OCI-LY1 (cell line): ENCODE data around the gene RND1.

ENCODE experiments used
- H2AFZ ChIP-seq: fragments of 200-600 bp; sonication (generic), shearing (Covaris generic); 2 replicates; pipeline ENCODE4 v1.6.0; 2014; ENCODE audit warnings: antibody characterized with exemption, mild to moderate bottlenecking, low read length
- H3F3A ChIP-seq: fragments of 200-600 bp; sonication (generic), shearing (Covaris generic); 2 replicates; pipeline ENCODE4 v1.6.0; 2014; ENCODE audit warnings: mild to moderate bottlenecking, antibody characterized with exemption, low read length, moderate library complexity; ENCODE audit not compliant: insufficient read depth
- H3K27ac ChIP-seq: fragments of 200-600 bp; sonication (generic); 2 replicates; pipeline ENCODE4 v1.5.1; 2014; ENCODE audit warnings: low read length, mixed run types, mild to moderate bottlenecking, low read depth; ENCODE audit not compliant: poor library complexity, severe bottlenecking
- H3K27me3 ChIP-seq: fragments of 200-600 bp; sonication (generic); 2 replicates; pipeline ENCODE4 v1.6.0; 2014; ENCODE audit warnings: antibody characterized with exemption, mild to moderate bottlenecking, low read length, moderate library complexity; ENCODE audit not compliant: insufficient read depth
- H3K36me3 ChIP-seq: fragments of 200-600 bp; sonication (generic); 2 replicates; pipeline ENCODE4 v1.6.1; 2014; ENCODE audit warnings: mild to moderate bottlenecking, antibody characterized with exemption, low read length, moderate library complexity, mixed read lengths; ENCODE audit not compliant: insufficient read depth
- H3K4me1 ChIP-seq: fragments of 200-600 bp; sonication (generic); 2 replicates; pipeline ENCODE4 v1.5.1; 2014; ENCODE audit warnings: mild to moderate bottlenecking, low read length, moderate library complexity; ENCODE audit not compliant: insufficient read depth, severe bottlenecking
- H3K4me2 ChIP-seq: fragments of 200-600 bp; sonication (generic), shearing (Covaris generic); 2 replicates; pipeline ENCODE4 v1.6.1; 2014; ENCODE audit warnings: low read length
- H3K4me3 ChIP-seq: fragments of 200-600 bp; sonication (generic); 2 replicates; pipeline ENCODE4 v1.5.1; 2014; ENCODE audit warnings: low read length, low read depth, mild to moderate bottlenecking, mixed read lengths; ENCODE audit not compliant: poor library complexity, severe bottlenecking
- H3K79me2 ChIP-seq: fragments of 200-600 bp; shearing (Covaris generic); 2 replicates; pipeline ENCODE4 v1.6.1; 2016; ENCODE audit warnings: mixed run types, low read length, mixed read lengths; ENCODE audit not compliant: insufficient read depth
- H3K9ac ChIP-seq: fragments of 200-600 bp; sonication (generic), shearing (Covaris generic); 2 replicates; pipeline ENCODE4 v1.6.1; 2014; ENCODE audit warnings: mild to moderate bottlenecking, low read length, mixed read lengths
- H3K9me2 ChIP-seq: fragments of 200-600 bp; sonication (generic), shearing (Covaris generic); 2 replicates; pipeline ENCODE4 v1.6.1; 2014; ENCODE audit warnings: low read depth, mild to moderate bottlenecking, low read length, mixed read lengths
- H3K9me3 ChIP-seq: fragments of 200-600 bp; shearing (Covaris generic); 2 replicates; pipeline ENCODE4 v1.6.1; 2014; ENCODE audit warnings: low read length, mixed read lengths
- H4K20me1 ChIP-seq: fragments of 200-600 bp; sonication (generic), shearing (Covaris generic); 2 replicates; pipeline ENCODE4 v1.6.0; 2016; ENCODE audit warnings: mild to moderate bottlenecking, low read length; ENCODE audit not compliant: insufficient read depth
- EZH2 ChIP-seq: fragments of 200-600 bp; sonication (generic), shearing (Covaris generic); IDR thresholded peaks from 2 replicates; pipeline ENCODE4 v1.8.0; 2017; ENCODE audit warnings: borderline replicate concordance, mixed run types, mild to moderate bottlenecking, antibody characterized with exemption, low read length, moderate library complexity, mixed read lengths
- TF ChIP-seq, protein P1 (sequence below): fragments of 200-600 bp; sonication (generic), shearing (Covaris generic); IDR thresholded peaks from 2 replicates; pipeline ENCODE4 v1.5.1; 2017; ENCODE audit warnings: mild to moderate bottlenecking, antibody characterized with exemption, low read length, moderate library complexity, mixed read lengths

RND1 gene

DNA sequence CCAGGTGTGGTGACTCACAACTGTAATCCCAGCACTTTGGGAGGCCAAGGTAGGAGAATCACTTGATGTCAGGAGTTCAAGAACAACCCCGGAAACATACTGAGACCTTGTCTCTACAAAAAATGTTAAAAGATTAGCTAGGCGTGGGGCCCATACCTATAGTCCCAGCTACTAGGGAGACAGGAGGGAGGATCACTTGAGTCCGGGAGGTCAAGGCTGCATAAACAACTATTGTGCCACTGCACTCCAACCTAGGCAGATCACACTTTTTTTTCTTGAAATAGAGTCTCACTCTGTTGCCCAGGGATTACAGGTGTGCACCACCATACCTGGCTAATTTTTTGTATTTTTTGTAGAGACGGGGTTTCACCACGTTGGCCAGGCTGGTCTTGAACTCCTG lies 6.1 kb downstream of the RND1 start:
- H3K27ac ChIP-seq: no peak overlapping the region
- no peak overlapping the region for H3K4me2 ChIP-seq
- no peak for TF ChIP-seq EZH2
- TF ChIP-seq, protein P1, sequence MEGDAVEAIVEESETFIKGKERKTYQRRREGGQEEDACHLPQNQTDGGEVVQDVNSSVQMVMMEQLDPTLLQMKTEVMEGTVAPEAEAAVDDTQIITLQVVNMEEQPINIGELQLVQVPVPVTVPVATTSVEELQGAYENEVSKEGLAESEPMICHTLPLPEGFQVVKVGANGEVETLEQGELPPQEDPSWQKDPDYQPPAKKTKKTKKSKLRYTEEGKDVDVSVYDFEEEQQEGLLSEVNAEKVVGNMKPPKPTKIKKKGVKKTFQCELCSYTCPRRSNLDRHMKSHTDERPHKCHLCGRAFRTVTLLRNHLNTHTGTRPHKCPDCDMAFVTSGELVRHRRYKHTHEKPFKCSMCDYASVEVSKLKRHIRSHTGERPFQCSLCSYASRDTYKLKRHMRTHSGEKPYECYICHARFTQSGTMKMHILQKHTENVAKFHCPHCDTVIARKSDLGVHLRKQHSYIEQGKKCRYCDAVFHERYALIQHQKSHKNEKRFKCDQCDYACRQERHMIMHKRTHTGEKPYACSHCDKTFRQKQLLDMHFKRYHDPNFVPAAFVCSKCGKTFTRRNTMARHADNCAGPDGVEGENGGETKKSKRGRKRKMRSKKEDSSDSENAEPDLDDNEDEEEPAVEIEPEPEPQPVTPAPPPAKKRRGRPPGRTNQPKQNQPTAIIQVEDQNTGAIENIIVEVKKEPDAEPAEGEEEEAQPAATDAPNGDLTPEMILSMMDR: no peak
- no peak overlapping the region for H2AFZ ChIP-seq
- H3K9ac ChIP-seq: no peak overlapping the region
- H3K27me3 ChIP-seq: no peaks in the 10 kb centered on the region
- H3K79me2 ChIP-seq: no peaks in the 10 kb centered on the region
- H3K9me3 ChIP-seq: no peaks in the 10 kb centered on the region
- H3F3A ChIP-seq: no peaks in the 10 kb centered on the region
- no peaks in the 10 kb centered on the region for H3K9me2 ChIP-seq
- H4K20me1 ChIP-seq: no peaks in the 10 kb centered on the region
- H3K4me1 ChIP-seq: peaks cover 14% of the 10 kb centered on the region
- no peaks in the 10 kb centered on the region for H3K36me3 ChIP-seq
- H3K4me3 ChIP-seq: no peak overlapping the region

DNA sequence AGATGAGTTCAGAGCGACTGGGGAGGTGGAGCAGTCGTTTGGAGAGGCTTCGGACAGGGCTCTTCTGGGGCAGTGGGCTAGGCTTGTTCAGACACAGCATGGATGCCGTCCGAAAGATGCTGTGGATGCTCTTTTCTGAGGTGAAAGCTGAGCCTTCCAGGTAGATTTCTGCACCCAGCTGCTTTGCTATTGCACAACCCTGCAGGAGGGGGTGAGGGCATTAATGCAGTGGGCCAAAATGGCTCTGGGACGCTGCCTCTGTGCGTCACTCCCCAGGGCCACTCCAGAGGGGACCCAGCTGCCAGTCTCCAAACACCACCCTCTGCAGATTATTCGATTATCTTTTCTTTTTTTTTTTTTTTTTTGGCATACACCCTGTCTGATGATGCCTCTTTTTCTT lies 7.6 kb downstream of the RND1 start:
- TF ChIP-seq, protein P1: no peak
- no peak for TF ChIP-seq EZH2
- Histone ChIP-seq H3K9me2 (no peaks in the 10 kb centered on the region), H3K4me3 (no peak overlapping the region), H3K27me3 (no peaks in the 10 kb centered on the region), H3K27ac (no peak overlapping the region), H3F3A (no peaks in the 10 kb centered on the region), H2AFZ (no peak overlapping the region), H3K36me3 (no peaks in the 10 kb centered on the region), H3K79me2 (no peaks in the 10 kb centered on the region), H3K4me2 (no peak overlapping the region), H4K20me1 (no peaks in the 10 kb centered on the region), H3K9me3 (no peaks in the 10 kb centered on the region), H3K9ac (no peak overlapping the region), H3K4me1 (peaks cover 11% of the 10 kb centered on the region)

DNA sequence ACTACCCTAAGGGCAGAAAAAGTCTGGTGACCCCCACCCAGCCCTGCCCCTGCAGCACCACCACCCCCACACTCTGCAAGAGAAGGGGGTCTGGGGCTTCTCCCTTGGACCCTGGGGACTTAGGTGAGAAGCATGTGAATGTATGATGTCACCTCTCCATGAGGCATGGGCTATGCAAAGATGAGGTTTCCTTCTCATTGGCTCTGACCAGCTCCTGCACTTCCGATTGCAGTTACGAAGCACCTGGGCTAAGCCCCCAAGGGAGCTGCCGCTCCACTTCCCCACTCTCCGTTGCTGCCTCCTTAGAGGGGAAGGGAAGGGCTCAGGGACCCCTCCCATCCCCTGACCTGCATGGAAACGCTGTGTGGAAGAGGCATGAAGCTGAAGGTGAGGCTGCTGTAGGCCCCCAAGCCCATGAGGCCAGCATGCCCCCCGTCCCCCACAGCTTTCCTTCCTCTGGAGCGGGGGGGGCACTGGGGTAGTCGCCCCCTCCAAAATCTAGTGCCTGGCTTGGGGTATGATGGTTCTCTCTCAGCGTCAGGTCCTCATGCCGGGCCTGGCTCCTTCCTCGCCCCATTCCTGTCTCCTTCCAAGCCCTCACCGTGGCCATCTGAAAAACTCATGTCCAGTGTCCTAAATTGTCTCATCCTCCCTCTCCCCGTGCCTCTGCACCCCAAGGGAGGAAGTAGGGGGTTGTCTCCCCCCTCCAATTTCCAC lies 8.2 kb downstream of the RND1 start:
- Histone ChIP-seq H3K27ac (no peak overlapping the region), H3K9me2 (no peaks in the 10 kb centered on the region), H3K9ac (no peak overlapping the region), H3K36me3 (no peaks in the 10 kb centered on the region), H3K4me1 (peaks cover 17% of the 10 kb centered on the region), H3K27me3 (no peaks in the 10 kb centered on the region), H4K20me1 (no peaks in the 10 kb centered on the region), H3F3A (no peaks in the 10 kb centered on the region), H3K9me3 (no peaks in the 10 kb centered on the region), H3K4me3 (no peak overlapping the region), H3K79me2 (no peaks in the 10 kb centered on the region), H2AFZ (no peak overlapping the region), H3K4me2 (peak overlapping the region; percentile 9; the same call in 1 of the 2 replicates)
- TF ChIP-seq, protein P1: no peak
- TF ChIP-seq EZH2: no peak
